Upper lobe of right lung (tissue), 1 donor: ENCODE measurements around the gene ACSS1. TPM values are rescaled to one million over a fixed set of nuclear protein-coding genes. Genes with fewer than 3 reads are reported as not detected.

Experiments used
- ATAC-seq: fragments of 200-7000 bp; cut with Tn5 transposase; one replicate; pipeline ENCODE4 v1.9.1; 2020; ENCODE audit warnings: mild to moderate bottlenecking, moderate library complexity
- DNase-seq: peaks from one replicate; pipeline ENCODE4 v3.0.0-alpha.2; 2020
- H3K27ac ChIP-seq: fragments of 200-600 bp; one replicate; pipeline ENCODE4 v1.8.0; 2022
- H3K27me3 ChIP-seq: fragments of 200-600 bp; one replicate; pipeline ENCODE4 v1.8.0; 2022; ENCODE audit warnings: mild to moderate bottlenecking
- H3K36me3 ChIP-seq: fragments of 200-600 bp; one replicate; pipeline ENCODE4 v1.8.0; 2022
- H3K4me1 ChIP-seq: fragments of 200-600 bp; one replicate; pipeline ENCODE4 v1.8.0; 2022
- H3K4me3 ChIP-seq: fragments of 200-600 bp; one replicate; pipeline ENCODE4 v1.8.0; 2022; ENCODE audit warnings: mild to moderate bottlenecking
- H3K9me3 ChIP-seq: fragments of 200-600 bp; one replicate; pipeline ENCODE4 v1.8.0; 2022
- intact Hi-C: fragments of 100-400 bp; cut with DNase I; formaldehyde crosslinking; loops from one replicate; pipeline ENCODE4 v1.11.0; 2022
- total RNA-seq: library from RNA; stranded (reverse); fragmentation: NEBNext Ultra II Directional; extraction: Animal tissue kit (Norgen Biotek cat#: 25700); gene quantifications from one replicate; pipeline ENCODE4 v1.2.1, GENCODE V29; 2021
- TF ChIP-seq, protein P1 (sequence below): fragments of 200-600 bp; IDR thresholded peaks from one replicate; pipeline ENCODE4 v1.8.0; 2022; ENCODE audit warnings: antibody characterized with exemption
- donor health status: DM: no; HTN: yes; CAD: no; lungs with severe emphysema.

ACSS1 gene
- total RNA-seq, 1 donor from 2014 or later, result 37.2 TPM

DNA sequence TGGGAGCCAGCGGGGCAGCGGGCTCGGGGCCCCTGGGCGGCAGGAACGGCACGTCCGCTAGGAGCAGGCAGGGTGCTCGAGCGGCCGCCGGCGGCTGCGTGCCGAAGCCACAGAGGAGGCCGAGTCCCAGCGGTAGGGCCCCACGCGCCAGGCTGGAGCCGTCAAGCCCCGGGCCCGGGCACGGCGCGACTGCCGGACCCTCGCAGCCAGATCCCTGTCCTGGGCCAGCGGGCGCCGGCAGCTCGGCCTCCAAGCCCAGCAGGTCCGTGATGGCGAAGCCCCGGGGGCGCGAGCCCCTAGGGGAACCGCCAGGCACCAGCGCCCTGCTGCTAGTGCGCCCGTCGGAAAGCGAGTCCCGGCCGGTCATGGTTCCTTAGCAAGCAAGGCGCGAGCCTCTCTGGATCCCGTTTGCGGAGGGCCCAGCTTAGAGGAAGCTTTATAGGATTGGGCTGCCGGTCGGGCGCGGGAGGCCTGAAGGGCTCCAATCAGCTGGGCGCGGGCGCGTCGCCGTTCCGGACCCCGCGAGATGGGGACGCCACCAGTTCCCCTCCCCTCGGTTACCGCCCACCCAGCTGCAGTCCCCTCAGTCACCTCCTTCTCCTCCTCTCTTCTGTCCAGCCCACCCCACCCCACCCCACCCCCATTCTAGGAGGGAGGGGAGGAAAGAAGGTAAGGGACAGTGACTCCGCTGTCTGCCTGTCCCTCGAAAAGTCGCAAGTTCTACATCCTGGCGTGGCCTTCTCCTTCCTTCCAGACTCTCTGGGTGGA is 24.0 kb upstream of the ACSS1 start, which contains the start of gene VSX1:
Gene VSX1, minus strand, starts transcription at position 412 of the 768 bp plus-strand sequence. Its CDS starts 45 bp downstream, at position 367.
- intact Hi-C loops, result no loop called here
- TF ChIP-seq, protein P1, sequence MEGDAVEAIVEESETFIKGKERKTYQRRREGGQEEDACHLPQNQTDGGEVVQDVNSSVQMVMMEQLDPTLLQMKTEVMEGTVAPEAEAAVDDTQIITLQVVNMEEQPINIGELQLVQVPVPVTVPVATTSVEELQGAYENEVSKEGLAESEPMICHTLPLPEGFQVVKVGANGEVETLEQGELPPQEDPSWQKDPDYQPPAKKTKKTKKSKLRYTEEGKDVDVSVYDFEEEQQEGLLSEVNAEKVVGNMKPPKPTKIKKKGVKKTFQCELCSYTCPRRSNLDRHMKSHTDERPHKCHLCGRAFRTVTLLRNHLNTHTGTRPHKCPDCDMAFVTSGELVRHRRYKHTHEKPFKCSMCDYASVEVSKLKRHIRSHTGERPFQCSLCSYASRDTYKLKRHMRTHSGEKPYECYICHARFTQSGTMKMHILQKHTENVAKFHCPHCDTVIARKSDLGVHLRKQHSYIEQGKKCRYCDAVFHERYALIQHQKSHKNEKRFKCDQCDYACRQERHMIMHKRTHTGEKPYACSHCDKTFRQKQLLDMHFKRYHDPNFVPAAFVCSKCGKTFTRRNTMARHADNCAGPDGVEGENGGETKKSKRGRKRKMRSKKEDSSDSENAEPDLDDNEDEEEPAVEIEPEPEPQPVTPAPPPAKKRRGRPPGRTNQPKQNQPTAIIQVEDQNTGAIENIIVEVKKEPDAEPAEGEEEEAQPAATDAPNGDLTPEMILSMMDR, result no peak
- peaks cover 92% of the 10 kb centered on the region for H3K27me3 ChIP-seq

DNA sequence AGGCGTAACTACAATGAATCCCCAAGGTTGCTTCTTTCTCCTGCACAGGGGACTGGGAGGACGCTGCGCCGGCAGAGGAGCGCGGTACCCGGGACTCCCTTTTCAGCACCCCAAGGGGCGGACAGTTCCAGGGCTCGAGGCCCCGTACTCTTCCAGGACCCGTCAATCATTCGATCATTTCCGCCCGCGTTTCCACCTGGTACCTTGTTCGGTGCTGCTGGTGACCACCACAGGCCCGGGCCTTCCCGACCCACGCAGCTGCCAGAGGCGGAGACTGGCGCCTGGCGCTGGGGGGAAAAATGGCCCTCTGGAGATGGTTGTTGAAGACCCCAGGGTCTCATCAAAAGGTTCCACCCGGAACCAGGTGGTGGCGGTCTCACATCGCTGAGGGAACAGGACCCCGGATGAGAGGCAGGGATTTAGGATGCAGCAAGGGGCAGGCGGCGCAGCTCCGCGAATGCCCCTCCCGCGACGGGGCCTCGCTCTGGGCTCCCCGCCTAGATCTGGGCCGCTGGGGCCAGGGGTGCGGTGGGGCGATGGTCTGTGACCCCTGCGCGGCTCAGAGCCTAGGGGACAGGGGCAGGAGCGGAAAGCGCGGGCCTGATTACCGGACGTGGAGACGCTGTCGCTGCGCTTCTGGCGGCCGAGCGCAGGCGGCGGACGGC is 23.3 kb upstream of the ACSS1 start:
- Histone ChIP-seq H3K27me3 (peaks cover 89% of the 10 kb centered on the region), H3K9me3 (no peaks in the 10 kb centered on the region), H3K4me3 (no peak overlapping the region), H3K27ac (no peak overlapping the region), H3K4me1 (peaks cover 16% of the 10 kb centered on the region), H3K36me3 (no peaks in the 10 kb centered on the region)
- intact Hi-C loops, result no loop called here
- TF ChIP-seq, protein P1, result no peak
- ATAC-seq (peak; percentile 35), DNase-seq (no peak)

More for the DNA sequence above, 24.0 kb upstream of the ACSS1 start, which contains the start of gene VSX1:
- H3K4me1 ChIP-seq, result peaks cover 16% of the 10 kb centered on the region
- no peaks in the 10 kb centered on the region for H3K36me3 ChIP-seq
- ATAC-seq (no peak), DNase-seq (no peak)
- no peak within 1 kb of the TSS for H3K4me3 ChIP-seq
- H3K9me3 ChIP-seq, result no peaks in the 10 kb centered on the region
- H3K27ac ChIP-seq, result no peak within 1 kb of the TSS

DNA sequence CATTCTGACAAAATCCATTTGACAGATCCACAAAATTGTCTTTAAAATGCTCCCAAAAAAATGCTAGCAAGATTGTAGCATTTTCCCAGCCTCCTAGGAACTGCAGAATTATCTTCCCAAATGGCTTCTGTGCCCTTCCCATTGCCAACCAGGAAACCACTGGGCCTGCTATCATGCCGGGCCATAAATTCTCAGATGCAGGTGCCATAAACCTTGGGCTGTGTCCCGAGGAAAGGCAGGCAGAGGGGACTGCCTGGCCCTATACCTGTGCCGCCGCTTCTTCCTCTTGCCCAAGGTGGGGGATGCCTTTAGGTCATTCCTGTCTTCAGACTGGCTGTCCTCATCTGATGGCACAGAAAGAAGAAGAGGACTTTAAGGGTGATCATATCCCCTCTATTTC is 21.2 kb upstream of the ACSS1 start:
- DNase-seq, result no peak
- no peak for ATAC-seq
- intact Hi-C loops, result no loop called here
- Histone ChIP-seq H3K27ac (no peak overlapping the region), H3K36me3 (no peaks in the 10 kb centered on the region), H3K4me3 (no peak overlapping the region), H3K9me3 (no peaks in the 10 kb centered on the region), H3K4me1 (peaks cover 12% of the 10 kb centered on the region), H3K27me3 (peaks cover 75% of the 10 kb centered on the region)
- TF ChIP-seq, protein P1, result no peak

DNA sequence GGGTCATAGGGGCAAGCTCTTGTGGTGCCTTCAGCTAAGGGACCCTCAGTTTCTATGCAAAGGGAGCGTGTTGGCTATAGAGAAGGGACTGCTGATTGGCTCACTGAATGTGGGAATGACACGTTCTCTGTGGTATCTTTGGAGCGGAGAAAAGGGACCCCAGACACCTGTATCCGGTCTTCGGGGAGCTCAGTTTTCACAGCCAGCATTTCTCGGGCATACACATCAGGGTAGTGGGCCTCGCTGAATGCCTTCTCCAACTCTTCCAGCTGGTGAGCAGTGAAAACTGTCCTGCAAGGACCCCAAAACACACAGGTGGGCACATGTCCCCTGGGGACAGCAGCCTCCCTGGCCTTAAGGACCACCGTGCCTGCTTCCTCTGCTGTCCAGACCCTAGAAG is 20.7 kb upstream of the ACSS1 start:
- H3K36me3 ChIP-seq, result no peaks in the 10 kb centered on the region
- H3K9me3 ChIP-seq, result no peaks in the 10 kb centered on the region
- no peak for ATAC-seq
- intact Hi-C loops, result no loop called here
- no peak overlapping the region for H3K4me3 ChIP-seq
- TF ChIP-seq, protein P1, result no peak
- no peak for DNase-seq
- peaks cover 10% of the 10 kb centered on the region for H3K4me1 ChIP-seq
- peaks cover 71% of the 10 kb centered on the region for H3K27me3 ChIP-seq
- no peak overlapping the region for H3K27ac ChIP-seq

DNA sequence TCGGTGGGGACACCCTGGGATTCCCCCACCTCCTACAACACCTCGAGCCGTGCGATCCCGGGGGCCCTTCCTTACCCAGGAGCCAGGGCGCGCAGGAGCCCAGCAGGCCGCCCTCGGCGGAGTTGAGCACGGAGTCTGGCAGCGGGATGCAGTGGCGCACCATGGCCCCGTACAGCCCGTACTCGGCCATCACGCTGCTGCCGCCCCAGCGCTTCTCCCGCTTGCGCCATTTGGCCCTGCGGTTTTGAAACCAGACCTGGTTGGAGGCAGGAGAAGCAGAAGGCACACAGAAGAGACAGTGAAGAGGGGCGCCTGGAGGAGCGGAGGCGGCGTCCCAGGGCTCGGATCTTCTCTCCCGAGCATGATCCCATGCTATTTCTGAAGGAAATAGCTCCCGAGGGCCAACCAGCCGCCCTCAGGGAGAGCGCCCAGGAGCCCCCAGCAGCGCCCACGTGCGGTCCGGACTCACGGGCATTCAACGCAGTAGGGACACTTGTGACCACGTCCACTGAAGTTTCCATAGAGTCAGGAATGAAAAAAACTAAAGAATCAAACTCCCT is 19.8 kb upstream of the ACSS1 start:
- DNase-seq (peak; percentile 86), ATAC-seq (peak; percentile 74)
- peak overlapping the region; percentile 28 for H3K4me3 ChIP-seq
- TF ChIP-seq, protein P1, result no peak
- H3K36me3 ChIP-seq, result no peaks in the 10 kb centered on the region
- no peaks in the 10 kb centered on the region for H3K9me3 ChIP-seq
- H3K27me3 ChIP-seq, result peaks cover 68% of the 10 kb centered on the region
- H3K27ac ChIP-seq, result no peak overlapping the region
- intact Hi-C loops, result no loop called here
- H3K4me1 ChIP-seq, result peaks cover 10% of the 10 kb centered on the region
